A549 (cell line): ENCODE results near the gene PTPN9. TPM values are rescaled to one million over a fixed set of nuclear protein-coding genes. Genes with fewer than 3 reads are reported as not detected.
"Not testable (repeated sequence)": the region's sequence is repeated elsewhere in the genome, so short reads cannot be mapped to it uniquely, and the experiment has no call there.

Source experiments
- ATAC-seq, 2 experiments: fragments of 200-7000 bp in 1 of 2; fragments of >200 bp in 1 of 2; cut with Nextera tagmentation in 1 of 2; cut with Tn5 transposase in 1 of 2; 3 replicates each; pipeline versions ENCODE4 v1.8.0 to v1.9.1; 2018 to 2020; ENCODE audit warnings: mild to moderate bottlenecking in 1 of 2, moderate library complexity in 1 of 2
- CTCF ChIA-PET: fragments of 300-600 bp; sonication (Branson Sonifier 250); formaldehyde crosslinking; extraction: SDS; loops from one replicate; lab custom pipeline; 2021; ENCODE audit warnings: antibody characterized with exemption, inconsistent platforms; lab: Yijun Ruan, JAX
- POLR2A ChIA-PET: fragments of 350-600 bp; formaldehyde crosslinking; extraction: SDS; loops from one replicate; lab custom pipeline; 2021; ENCODE audit warnings: antibody characterized with exemption, inconsistent platforms; lab: Yijun Ruan, JAX
- DNase-seq, 2 experiments: peaks; one replicate each; pipeline versions ENCODE4 v3.0.0 to v3.0.0-alpha.2; 2011 to 2016; ENCODE audit warnings: low read depth in 1 of 2, low spot score in 1 of 2
- FAIRE-seq: peaks from 2 replicates; lab custom pipeline; 2011; peaks lifted over from hg19 to GRCh38; lab: Jason Lieb, UNC
- H3K27ac ChIP-seq, 2 experiments: fragments of >200 bp; sonication (Bioruptor Twin); formaldehyde crosslinking; 3 replicates each; pipeline ENCODE4 v1.5.1; 2016 to 2017
- H3K4me1 ChIP-seq: fragments of >200 bp; sonication (Bioruptor Twin); formaldehyde crosslinking; 3 replicates; pipeline ENCODE4 v1.6.1; 2016
- H3K4me2 ChIP-seq: fragments of >200 bp; sonication (Bioruptor Twin); formaldehyde crosslinking; 3 replicates; pipeline ENCODE4 v1.6.1; 2016
- H3K4me3 ChIP-seq: fragments of >200 bp; sonication (Bioruptor Twin); formaldehyde crosslinking; 3 replicates; pipeline ENCODE4 v1.5.1; 2016
- H3K9me3 ChIP-seq: fragments of >200 bp; sonication (Bioruptor Twin); formaldehyde crosslinking; 3 replicates; pipeline ENCODE4 v1.6.1; 2016
- CBX2 ChIP-seq: fragments of 200-600 bp; sonication (generic); IDR thresholded peaks from 2 replicates; pipeline ENCODE4 v1.6.1; 2016; ENCODE audit warnings: low read depth, mild to moderate bottlenecking, borderline replicate concordance
- CBX8 ChIP-seq: fragments of 200-600 bp; sonication (generic); IDR thresholded peaks from 2 replicates; pipeline ENCODE4 v1.6.1; 2016
- CEBPB ChIP-seq, 2 experiments: fragments of >200 bp in 1 of 2; sonication (Bioruptor Twin) in 1 of 2; formaldehyde crosslinking in 1 of 2; IDR thresholded peaks; 2 replicates each; pipeline ENCODE4 v1.6.1; 2012 to 2016
- E2F6 ChIP-seq: IDR thresholded peaks from 2 replicates; pipeline ENCODE4 v1.6.1; 2012; ENCODE audit warnings: low read depth, borderline replicate concordance
- EHMT2 ChIP-seq: fragments of 200-600 bp; sonication (generic); IDR thresholded peaks from 2 replicates; pipeline ENCODE4 v1.6.1; 2016; ENCODE audit warnings: antibody characterized with exemption, low read depth, mild to moderate bottlenecking, moderate library complexity
- EP300 ChIP-seq, 2 experiments: fragments of >200 bp; sonication (Bioruptor Twin); formaldehyde crosslinking; IDR thresholded peaks; 2 replicates in 1 of 2; 3 replicates in 1 of 2; pipeline ENCODE4 v1.6.1; 2016 to 2017
- ESRRA ChIP-seq: fragments of 150-350 bp; IDR thresholded peaks from 2 replicates; pipeline ENCODE4 v1.6.1; 2014; ENCODE audit warnings: mild to moderate bottlenecking, low read length, borderline replicate concordance
- GATA3 ChIP-seq: IDR thresholded peaks from 2 replicates; pipeline ENCODE4 v1.6.1; 2012; ENCODE audit warnings: borderline replicate concordance
- HEYL ChIP-seq: fragments of 250-450 bp; sonication (Bioruptor Pico); IDR thresholded peaks from 2 replicates; pipeline ENCODE4 v1.8.0; 2021; ENCODE audit warnings: mild to moderate bottlenecking, moderate library complexity
- JUN ChIP-seq, 2 experiments: fragments of >200 bp; sonication (Bioruptor Twin); formaldehyde crosslinking; IDR thresholded peaks; 2 replicates in 1 of 2; 3 replicates in 1 of 2; pipeline ENCODE4 v1.6.1; 2016 to 2017
- KDM1A ChIP-seq: fragments of 200-600 bp; sonication (generic); IDR thresholded peaks from 2 replicates; pipeline ENCODE4 v1.6.1; 2016; ENCODE audit warnings: low read depth, mild to moderate bottlenecking
- MAFK ChIP-seq: fragments of 450-650 bp; IDR thresholded peaks from 2 replicates; pipeline ENCODE4 v1.6.1; 2014; ENCODE audit not compliant: partially characterized antibody
- MAZ ChIP-seq: fragments of 150-350 bp; IDR thresholded peaks from 2 replicates; pipeline ENCODE4 v1.6.1; 2014; ENCODE audit warnings: antibody characterized with exemption, low read depth, low read length, borderline replicate concordance
- NFE2L2 ChIP-seq: fragments of 150-350 bp; conservative IDR thresholded peaks from 2 replicates; pipeline ENCODE4 v1.6.1; 2014; ENCODE audit warnings: low read length
- NR3C1 ChIP-seq: fragments of >200 bp; sonication (Bioruptor Twin); formaldehyde crosslinking; IDR thresholded peaks from 3 replicates; pipeline ENCODE4 v1.6.1; 2017
- PBX3 ChIP-seq: IDR thresholded peaks from 2 replicates; pipeline ENCODE4 v1.6.1; 2012
- PHF8 ChIP-seq: fragments of 200-600 bp; sonication (generic); IDR thresholded peaks from 2 replicates; pipeline ENCODE4 v1.6.1; 2016; ENCODE audit warnings: low read depth, mild to moderate bottlenecking, antibody characterized with exemption, moderate library complexity, borderline replicate concordance
- POLR2A ChIP-seq: IDR thresholded peaks from 2 replicates; pipeline ENCODE4 v1.6.1; 2012; ENCODE audit warnings: mild to moderate bottlenecking, low read length
- RARB ChIP-seq: fragments of 250-450 bp; sonication (Bioruptor Pico); IDR thresholded peaks from 2 replicates; pipeline ENCODE4 v1.8.0; 2021; ENCODE audit warnings: mild to moderate bottlenecking, moderate library complexity
- TP53 ChIP-seq: fragments of 250-450 bp; sonication (Bioruptor Pico); IDR thresholded peaks from 2 replicates; pipeline ENCODE4 v1.5.0; 2021; ENCODE audit warnings: mild to moderate bottlenecking, moderate library complexity
- USF2 ChIP-seq: fragments of 450-650 bp; IDR thresholded peaks from 2 replicates; pipeline ENCODE4 v1.6.1; 2014; ENCODE audit warnings: antibody characterized with exemption
- ZNF302 ChIP-seq: fragments of 250-450 bp; sonication (Bioruptor Pico); IDR thresholded peaks from 2 replicates; pipeline ENCODE4 v1.9.0; 2021; ENCODE audit warnings: inconsistent platforms, mild to moderate bottlenecking, moderate library complexity
- ZSCAN20 ChIP-seq: fragments of 250-450 bp; sonication (Bioruptor Pico); IDR thresholded peaks from 2 replicates; pipeline ENCODE4 v1.8.0; 2022; ENCODE audit warnings: mild to moderate bottlenecking, moderate library complexity
- WGBS: methylation state at CpG from one replicate; pipeline ENCODE4 v1.1.6; 2017; ENCODE audit errors: missing lambda C conversion rate; 5-methylcytosine and 5-hydroxymethylcytosine counted together
- polyA plus RNA-seq, 4 experiments: library from polyadenylated mRNA; depleted of rRNA in 3 of 4; stranded (reverse); fragments of >200 nt; fragmentation: RNase III in 1 of 4; extraction: RNeasy Plus Mini Kit Qiagen cat#74134 plus additional on column Dnase treatment in 1 of 4; gene quantifications; 2 replicates in 3 of 4; 3 replicates in 1 of 4; pipeline ENCODE4 v1.2.3, GENCODE V29; 2011 to 2017

The PTPN9 gene
- polyA plus RNA-seq, 2 of the 4 experiments (the other 2 are of a cell fraction): 29.5 to 60.2 TPM

- DNase-seq: no peak
- WGBS: 85% methylated on average over 2 of the region's 2 CpGs
- no peaks in the 10 kb centered on the region for H3K9me3 ChIP-seq
- no peak overlapping the region for H3K4me3 ChIP-seq
- TF ChIP-seq CBX2 (no peak), ZNF302 (CRISPR knock-in tag) (no peak), MAZ (no peak), EHMT2 (no peak), NFE2L2 (no peak), KDM1A (no peak), ESRRA (no peak)
- ChIA-PET CTCF (interaction anchor here (1.2 kb wide), 1 partner anchor 12 kb away, joined by 5 read pairs; no protein-coding TSS in a partner anchor), POLR2A (interaction anchor here (0.6 kb wide), 1 partner anchor 18 kb away, joined by 3 read pairs; no protein-coding TSS in a partner anchor)
- no peak overlapping the region for H3K4me2 ChIP-seq
- no peak for FAIRE-seq
- no peak overlapping the region for H3K27ac ChIP-seq
- no peaks in the 10 kb centered on the region for H3K4me1 ChIP-seq
- no peak for ATAC-seq
These were observed 99.4 kb downstream of the PTPN9 start for GRCh38 chr15:75479670-75480069.

GRCh38 chr15:75477094-75477493, 102.0 kb downstream of the PTPN9 start:
- H3K4me3 ChIP-seq, H3K4me1 ChIP-seq, DNase-seq, H3K27ac ChIP-seq, H3K4me2 ChIP-seq, H3K9me3 ChIP-seq, ATAC-seq, POLR2A ChIA-PET, FAIRE-seq: not testable (repeated sequence)
- CTCF ChIA-PET: interaction anchor here (0.6 kb wide), 1 partner anchor 444 kb away, joined by 3 read pairs; no protein-coding TSS in a partner anchor
- 97% methylated on average over 5 of the region's 5 CpGs for WGBS

- ChIA-PET POLR2A (no interaction called here), CTCF (interaction anchor here (1.2 to 1.4 kb wide), 2 partner anchors 9 to 17 kb away, joined by 3 to 4 read pairs; no protein-coding TSS in a partner anchor)
- Histone ChIP-seq H3K4me2 (no peak overlapping the region), H3K27ac (no peak overlapping the region), H3K4me1 (no peaks in the 10 kb centered on the region), H3K9me3 (no peaks in the 10 kb centered on the region), H3K4me3 (no peak overlapping the region)
- FAIRE-seq (no peak), DNase-seq (no peak), ATAC-seq (no peak)
- 88% methylated on average over 2 of the region's 2 CpGs for WGBS
- TF ChIP-seq PHF8 (no peak), CEBPB (IDR thresholded peaks at IDR 0.05) (no peak), POLR2A (no peak), EHMT2 (no peak), PBX3 (no peak), CBX2 (no peak), USF2 (no peak), TP53 (CRISPR knock-in tag) (no peak)
These were observed 110.1 kb downstream of the PTPN9 start for GRCh38 chr15:75468913-75469598.

- Histone ChIP-seq H3K4me2 (peak overlapping the region; percentile 57), H3K4me1 (peaks cover 30% of the 10 kb centered on the region), H3K27ac (peak overlapping the region; percentile 16 to 46; a peak in 5 of 6 replicates), H3K9me3 (no peaks in the 10 kb centered on the region), H3K4me3 (no peak overlapping the region)
- ChIA-PET POLR2A (interaction anchor here (1.5 kb wide), 1 partner anchor 9 kb away, joined by 7 read pairs; the partner anchor contains the start of gene SIN3A), CTCF (interaction anchor here (1.0 to 1.2 kb wide), 2 partner anchors 9 to 120 kb away, joined by 3 read pairs; no protein-coding TSS in a partner anchor)
- FAIRE-seq: peak; percentile 49
- DNase-seq: peak in 1 of 2 experiments; percentile 39
- no peak for ATAC-seq
- WGBS: 52% methylated on average over 4 of the region's 4 CpGs
- TF ChIP-seq EP300 (IDR thresholded peaks at IDR 0.05): no peak
- TF ChIP-seq ZSCAN20 (CRISPR knock-in tag): no peak
- TF ChIP-seq MAFK: no peak
- no peak for TF ChIP-seq HEYL (CRISPR knock-in tag)
- TF ChIP-seq JUN (IDR thresholded peaks at IDR 0.05): no peak
- TF ChIP-seq PBX3: no peak
- TF ChIP-seq NR3C1: no peak
- TF ChIP-seq MAZ: no peak
- no peak for TF ChIP-seq E2F6
- TF ChIP-seq RARB (CRISPR knock-in tag): no peak
- TF ChIP-seq GATA3: no peak
- no peak for TF ChIP-seq CBX8
These were observed 118.5 kb downstream of the PTPN9 start for GRCh38 chr15:75460646-75461045.
